GM12864 (cell line): ENCODE data around the gene TMEM164.

Experiments
- DNase-seq: peaks from one replicate; pipeline ENCODE4 v3.0.0-alpha.2; 2011; ENCODE audit warnings: low read depth
- H3K4me3 ChIP-seq: 2 replicates; pipeline ENCODE4 v1.5.1; 2011; ENCODE audit warnings: mild to moderate bottlenecking, low read depth, low read length, control low read depth
- TF ChIP-seq, protein P1 (sequence below): IDR thresholded peaks from 2 replicates; pipeline ENCODE4 v1.5.1; 2011; ENCODE audit warnings: low read depth, mild to moderate bottlenecking, moderate library complexity, low read length, control low read depth, inconsistent platforms; ENCODE audit errors: missing control alignments

Gene TMEM164

DNA sequence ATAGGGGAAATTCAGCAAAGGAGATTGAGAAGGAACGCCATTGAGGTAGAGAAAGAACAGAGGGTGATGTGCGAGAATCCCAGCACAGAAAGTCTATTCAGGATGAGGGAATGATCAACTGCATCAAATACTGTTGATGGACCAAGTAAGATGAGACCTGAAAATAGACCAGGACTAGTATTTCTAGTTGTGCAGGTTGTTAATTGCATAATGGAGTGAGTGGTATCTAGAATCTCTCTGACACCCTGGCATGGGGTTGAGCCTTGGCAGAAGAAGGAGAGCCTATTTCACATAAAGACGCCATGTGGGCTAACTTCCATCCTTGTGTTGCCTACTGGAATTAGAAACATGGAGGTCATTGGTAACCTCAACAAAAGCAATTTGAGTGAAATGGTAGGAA, 135.6 kb downstream of the TMEM164 start:
- no peak overlapping the region for H3K4me3 ChIP-seq
- DNase-seq, result no peak
- TF ChIP-seq, protein P1, sequence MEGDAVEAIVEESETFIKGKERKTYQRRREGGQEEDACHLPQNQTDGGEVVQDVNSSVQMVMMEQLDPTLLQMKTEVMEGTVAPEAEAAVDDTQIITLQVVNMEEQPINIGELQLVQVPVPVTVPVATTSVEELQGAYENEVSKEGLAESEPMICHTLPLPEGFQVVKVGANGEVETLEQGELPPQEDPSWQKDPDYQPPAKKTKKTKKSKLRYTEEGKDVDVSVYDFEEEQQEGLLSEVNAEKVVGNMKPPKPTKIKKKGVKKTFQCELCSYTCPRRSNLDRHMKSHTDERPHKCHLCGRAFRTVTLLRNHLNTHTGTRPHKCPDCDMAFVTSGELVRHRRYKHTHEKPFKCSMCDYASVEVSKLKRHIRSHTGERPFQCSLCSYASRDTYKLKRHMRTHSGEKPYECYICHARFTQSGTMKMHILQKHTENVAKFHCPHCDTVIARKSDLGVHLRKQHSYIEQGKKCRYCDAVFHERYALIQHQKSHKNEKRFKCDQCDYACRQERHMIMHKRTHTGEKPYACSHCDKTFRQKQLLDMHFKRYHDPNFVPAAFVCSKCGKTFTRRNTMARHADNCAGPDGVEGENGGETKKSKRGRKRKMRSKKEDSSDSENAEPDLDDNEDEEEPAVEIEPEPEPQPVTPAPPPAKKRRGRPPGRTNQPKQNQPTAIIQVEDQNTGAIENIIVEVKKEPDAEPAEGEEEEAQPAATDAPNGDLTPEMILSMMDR, result no peak

- H3K4me3 ChIP-seq, result no peak overlapping the region
- DNase-seq, result no peak
- TF ChIP-seq, protein P1, result no peak
Observed at GRCh38 chrX:110139172-110139571, 136.3 kb downstream of the TMEM164 start.

DNA sequence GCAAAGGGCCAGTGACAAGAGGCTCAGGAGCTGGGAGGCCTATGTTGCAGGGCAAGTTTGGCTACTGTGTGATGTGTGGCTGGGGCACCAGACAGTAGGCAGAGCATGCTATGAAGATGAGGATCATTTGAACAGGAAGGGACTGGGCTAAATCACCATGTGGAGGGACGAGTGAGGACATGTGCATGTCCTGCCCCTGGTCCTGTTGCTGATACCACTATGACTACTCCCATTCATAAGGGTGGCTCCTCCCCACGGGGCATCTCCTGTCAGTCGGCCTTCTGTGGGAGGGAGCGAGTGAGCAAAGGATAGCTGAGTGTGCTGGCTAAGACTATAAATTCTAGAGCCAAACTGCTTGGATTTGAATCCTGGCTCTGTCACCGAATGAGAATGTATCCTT, 139.2 kb downstream of the TMEM164 start:
- TF ChIP-seq, protein P1, result no peak
- no peak overlapping the region for H3K4me3 ChIP-seq
- DNase-seq, result no peak

DNA sequence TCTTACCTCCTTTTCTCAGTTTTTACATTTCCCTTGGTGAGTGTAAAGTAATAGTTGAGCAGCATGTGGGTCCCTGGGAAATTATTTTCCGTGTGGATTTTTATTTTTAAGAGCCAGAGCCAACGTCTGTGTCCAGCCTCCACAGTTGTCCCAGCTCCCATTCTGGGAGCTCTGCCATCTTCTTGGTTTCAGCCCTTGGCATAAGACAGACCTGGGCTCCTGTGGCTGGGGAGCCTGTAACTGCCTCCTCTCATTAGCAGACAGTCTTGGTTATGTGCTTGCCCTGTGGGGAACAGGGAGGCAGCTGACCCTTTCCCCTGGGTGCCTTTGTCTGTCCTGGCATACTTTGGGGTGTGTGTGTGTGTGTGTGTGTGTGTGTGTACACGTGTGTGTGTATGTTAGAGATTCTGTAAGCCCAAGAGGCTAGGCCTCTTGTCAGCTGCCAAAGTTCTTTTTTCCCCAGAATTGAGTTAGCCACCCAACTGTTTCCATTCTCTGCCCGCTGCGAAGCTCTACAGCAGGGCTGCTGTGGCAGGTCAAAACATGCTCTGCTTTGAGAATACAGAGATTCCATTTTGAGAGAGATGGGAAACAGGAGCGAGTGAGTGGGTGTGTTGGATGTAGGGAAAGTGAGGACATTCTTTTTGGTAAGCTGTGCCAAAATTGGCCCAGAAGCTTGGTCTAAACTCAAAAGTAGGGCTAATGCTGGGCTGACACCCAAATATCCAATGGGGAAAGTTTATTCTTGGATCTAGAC, 140.7 kb downstream of the TMEM164 start:
- TF ChIP-seq, protein P1, result no peak
- no peak for DNase-seq
- no peak overlapping the region for H3K4me3 ChIP-seq

DNA sequence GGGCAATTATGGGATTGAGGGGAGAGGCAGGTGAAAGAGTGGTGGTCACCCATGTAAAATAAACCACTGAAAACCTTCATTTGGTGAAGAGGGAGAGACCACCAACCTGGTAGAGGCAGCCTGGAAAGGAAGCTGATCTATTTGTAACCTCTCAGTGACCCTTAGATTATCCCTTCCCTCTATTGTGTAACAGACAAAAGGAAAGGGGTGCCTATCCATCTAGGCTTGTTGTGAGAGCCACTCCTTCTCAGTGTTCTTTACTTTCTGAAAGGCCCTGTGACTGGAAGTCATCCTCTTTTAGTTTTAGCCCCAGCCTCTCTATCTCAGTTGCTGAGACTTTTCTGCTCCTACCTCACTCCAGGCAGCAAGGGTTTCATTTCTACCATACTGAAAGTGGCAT, 142.4 kb downstream of the TMEM164 start:
- no peak overlapping the region for H3K4me3 ChIP-seq
- TF ChIP-seq, protein P1, result no peak
- DNase-seq, result no peak

- no peak for DNase-seq
- H3K4me3 ChIP-seq, result no peak overlapping the region
- TF ChIP-seq, protein P1, result peak; percentile 52
Observed at GRCh38 chrX:110145854-110146253, 142.9 kb downstream of the TMEM164 start.

GRCh38 chrX:110146521-110146920, 143.6 kb downstream of the TMEM164 start:
- TF ChIP-seq, protein P1, result peak; percentile 57
- DNase-seq, result no peak
- H3K4me3 ChIP-seq, result no peak overlapping the region
